ENCODE measurements around the gene CBLN3.
"Not testable (repeated sequence)": the region's sequence is repeated elsewhere in the genome, so short reads cannot be mapped to it uniquely, and the experiment has no call there.

Gene CBLN3

GRCh38 chr14:24459331-24459730 is 29.9 kb upstream of the CBLN3 start:
- no peak for TF ChIP-seq Cebpa-rat (IDR thresholded peaks at IDR 0.05)
- Histone ChIP-seq H3K4me2 (peak overlapping the region; percentile 61; the same call in 1 of the 2 replicates), H3K9ac (no peak overlapping the region), H3K4me1 (peaks cover 28% of the 10 kb centered on the region), H4K20me1 (no peaks in the 10 kb centered on the region), H3K27me3 (no peaks in the 10 kb centered on the region), H3K4me3 (no peak overlapping the region), H3K27ac (peak overlapping the region; percentile 15; the same call in 1 of the 2 replicates), H3K36me3 (0 out of 2 replicates have a peak, but pooled peaks cover 5% of the 10 kb centered on the region), H3K9me3 (peaks cover 9% of the 10 kb centered on the region)

- TF ChIP-seq Cebpa-rat (IDR thresholded peaks at IDR 0.05) = no peak
- 0 out of 2 replicates have a peak, but pooled peaks cover 6% of the 10 kb centered on the region for H3K36me3 ChIP-seq
- H3K9me3 ChIP-seq = peaks cover 15% of the 10 kb centered on the region
- peaks cover 28% of the 10 kb centered on the region for H3K4me1 ChIP-seq
- H3K4me2 ChIP-seq = peak overlapping the region; percentile 61
- H3K4me3 ChIP-seq = no peak overlapping the region
- H3K27ac ChIP-seq = no peak overlapping the region; the same call in 1 of the 2 replicates
- H3K9ac ChIP-seq = no peak overlapping the region
- no peaks in the 10 kb centered on the region for H3K27me3 ChIP-seq
- no peaks in the 10 kb centered on the region for H4K20me1 ChIP-seq
Observed at GRCh38 chr14:24458736-24459135, 29.3 kb upstream of the CBLN3 start.

GRCh38 chr14:24456980-24457379 is 27.5 kb upstream of the CBLN3 start:
- no peaks in the 10 kb centered on the region for H3K27me3 ChIP-seq
- H3K36me3 ChIP-seq = peaks cover 10% of the 10 kb centered on the region; the same call in 1 of the 2 replicates
- H3K9ac ChIP-seq = no peak overlapping the region
- H3K4me1 ChIP-seq = peaks cover 28% of the 10 kb centered on the region
- H3K4me2 ChIP-seq = no peak overlapping the region
- H4K20me1 ChIP-seq = no peaks in the 10 kb centered on the region
- TF ChIP-seq Cebpa-rat (IDR thresholded peaks at IDR 0.05) = no peak
- no peak overlapping the region for H3K27ac ChIP-seq
- no peak overlapping the region for H3K4me3 ChIP-seq
- peaks cover 24% of the 10 kb centered on the region for H3K9me3 ChIP-seq

GRCh38 chr14:24450828-24451227 is 21.4 kb upstream of the CBLN3 start:
- H3K36me3 ChIP-seq, H3K27ac ChIP-seq, H3K9ac ChIP-seq, H3K27me3 ChIP-seq, H3K4me3 ChIP-seq, H3K4me1 ChIP-seq, H3K4me2 ChIP-seq, H4K20me1 ChIP-seq: not testable (repeated sequence)
- H3K9me3 ChIP-seq = peaks cover 30% of the 10 kb centered on the region

- peak overlapping the region; percentile 91 for H3K9ac ChIP-seq
- H3K9me3 ChIP-seq = peaks cover 22% of the 10 kb centered on the region
- H3K4me1 ChIP-seq = peaks cover 59% of the 10 kb centered on the region
- H3K4me2 ChIP-seq = peak overlapping the region; percentile 80
- H3K36me3 ChIP-seq = peaks cover 38% of the 10 kb centered on the region
- H4K20me1 ChIP-seq = no peaks in the 10 kb centered on the region; the same call in 1 of the 2 replicates
- H3K4me3 ChIP-seq = peak overlapping the region; percentile 79
- no peaks in the 10 kb centered on the region for H3K27me3 ChIP-seq
- peak overlapping the region; percentile 97 for H3K27ac ChIP-seq
- no peak for TF ChIP-seq Cebpa-rat (IDR thresholded peaks at IDR 0.05)
Observed at GRCh38 chr14:24443053-24443665, 13.7 kb upstream of the CBLN3 start.

GRCh38 chr14:24442240-24443052 is 13.0 kb upstream of the CBLN3 start, which contains the start of gene SDR39U1:
Gene SDR39U1, minus strand, starts transcription at chr14:24442776. Its CDS starts 7 bp downstream, at chr14:24442769.
- Histone ChIP-seq H3K4me2 (peak within 1 kb of the TSS; percentile 95), H3K27me3 (no peaks in the 10 kb centered on the region), H3K4me1 (peaks cover 66% of the 10 kb centered on the region), H3K36me3 (peaks cover 43% of the 10 kb centered on the region), H3K4me3 (peak within 1 kb of the TSS; percentile 79), H3K27ac (peak within 1 kb of the TSS; percentile 97), H3K9me3 (peaks cover 22% of the 10 kb centered on the region), H4K20me1 (no peaks in the 10 kb centered on the region; the same call in 1 of the 2 replicates), H3K9ac (peak within 1 kb of the TSS; percentile 91)
- no peak for TF ChIP-seq Cebpa-rat (IDR thresholded peaks at IDR 0.05)

- H3K36me3 ChIP-seq = peaks cover 43% of the 10 kb centered on the region
- H3K27ac ChIP-seq = peak overlapping the region; percentile 97
- peak overlapping the region; percentile 79 for H3K4me3 ChIP-seq
Observed at GRCh38 chr14:24441904-24442239, 12.4 kb upstream of the CBLN3 start.

GRCh38 chr14:24441485-24441884 is 12.0 kb upstream of the CBLN3 start:
- H4K20me1 ChIP-seq = no peaks in the 10 kb centered on the region; the same call in 1 of the 2 replicates
- TF ChIP-seq Cebpa-rat (IDR thresholded peaks at IDR 0.05) = no peak
- H3K4me2 ChIP-seq = peak overlapping the region; percentile 95
- H3K27me3 ChIP-seq = no peaks in the 10 kb centered on the region
- H3K9me3 ChIP-seq = peaks cover 22% of the 10 kb centered on the region
- peak overlapping the region; percentile 97 for H3K27ac ChIP-seq
- peaks cover 43% of the 10 kb centered on the region for H3K36me3 ChIP-seq
- H3K4me3 ChIP-seq = peak overlapping the region; percentile 79
- H3K4me1 ChIP-seq = peaks cover 73% of the 10 kb centered on the region
- peak overlapping the region; percentile 91 for H3K9ac ChIP-seq

More at GRCh38 chr14:24441904-24442239, 12.4 kb upstream of the CBLN3 start:
- peaks cover 72% of the 10 kb centered on the region for H3K4me1 ChIP-seq
- H3K27me3 ChIP-seq = no peaks in the 10 kb centered on the region
- no peak for TF ChIP-seq Cebpa-rat (IDR thresholded peaks at IDR 0.05)
- H3K9ac ChIP-seq = peak overlapping the region; percentile 91
- peaks cover 22% of the 10 kb centered on the region for H3K9me3 ChIP-seq
- no peaks in the 10 kb centered on the region; the same call in 1 of the 2 replicates for H4K20me1 ChIP-seq
- H3K4me2 ChIP-seq = peak overlapping the region; percentile 95

GRCh38 chr14:24440606-24441399 is 11.3 kb upstream of the CBLN3 start:
- Histone ChIP-seq H4K20me1 (no peaks in the 10 kb centered on the region; the same call in 1 of the 2 replicates), H3K36me3 (peaks cover 43% of the 10 kb centered on the region), H3K9me3 (peaks cover 17% of the 10 kb centered on the region), H3K9ac (peak overlapping the region; percentile 91), H3K4me3 (peak overlapping the region; percentile 79), H3K27me3 (no peaks in the 10 kb centered on the region), H3K27ac (peak overlapping the region; percentile 97; the same call in 1 of the 2 replicates), H3K4me2 (peak overlapping the region; percentile 95), H3K4me1 (peaks cover 80% of the 10 kb centered on the region)
- TF ChIP-seq Cebpa-rat (IDR thresholded peaks at IDR 0.05) = no peak

All from BLaER1 (cell line).